T-helper 2 cell (primary cell): ENCODE results near the gene UBE3C.
A peak's percentile ranks its signal among the peaks of the same experiment; 100 is the strongest.

ENCODE experiments used
- DNase-seq, 5 experiments: peaks; one replicate each; pipeline versions ENCODE4 v3.0.0 to v3.0.0-alpha.2; 2012 to 2022

UBE3C gene

DNA sequence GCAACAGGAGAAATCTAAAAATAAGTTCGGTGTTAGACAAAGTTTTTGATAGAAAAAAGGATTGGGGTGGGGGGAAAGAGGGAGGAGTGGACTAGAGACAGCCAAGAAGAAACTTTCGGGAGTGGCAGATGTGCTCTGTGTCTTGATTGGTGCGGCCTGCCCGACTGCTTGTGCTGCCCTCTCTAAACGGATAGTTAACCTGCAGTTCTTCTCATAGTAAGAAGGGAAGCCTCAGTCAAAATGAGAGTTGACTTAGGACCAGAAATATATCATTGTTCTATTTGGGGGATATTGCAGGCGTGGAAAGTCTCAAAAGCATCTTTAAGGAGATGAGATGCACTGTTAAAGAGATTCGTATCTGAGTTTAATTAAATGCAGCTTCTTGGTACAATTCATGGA lies 39.3 kb downstream of the UBE3C start:
- DNase-seq = no peak

DNA sequence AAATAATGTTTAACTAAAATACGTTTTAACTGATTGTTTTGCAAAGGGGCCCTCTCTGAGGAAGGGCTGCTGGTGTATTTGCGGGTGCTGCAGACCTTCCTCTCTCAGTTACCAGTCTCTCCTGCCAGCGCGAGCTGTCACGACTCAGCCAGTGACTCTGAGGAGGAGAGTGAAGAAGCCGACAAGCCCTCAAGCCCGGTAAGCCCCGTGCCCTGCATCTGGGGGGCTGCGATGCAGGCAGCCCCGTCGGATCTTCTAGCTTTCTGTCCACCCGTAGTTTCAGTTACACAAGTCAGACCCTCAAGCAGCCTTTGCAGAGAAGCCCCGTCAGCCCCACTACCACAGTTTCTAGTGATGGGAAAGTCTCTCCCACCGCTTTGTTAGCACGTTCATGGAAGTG lies 45.1 kb downstream of the UBE3C start:
- no peak for DNase-seq

DNA sequence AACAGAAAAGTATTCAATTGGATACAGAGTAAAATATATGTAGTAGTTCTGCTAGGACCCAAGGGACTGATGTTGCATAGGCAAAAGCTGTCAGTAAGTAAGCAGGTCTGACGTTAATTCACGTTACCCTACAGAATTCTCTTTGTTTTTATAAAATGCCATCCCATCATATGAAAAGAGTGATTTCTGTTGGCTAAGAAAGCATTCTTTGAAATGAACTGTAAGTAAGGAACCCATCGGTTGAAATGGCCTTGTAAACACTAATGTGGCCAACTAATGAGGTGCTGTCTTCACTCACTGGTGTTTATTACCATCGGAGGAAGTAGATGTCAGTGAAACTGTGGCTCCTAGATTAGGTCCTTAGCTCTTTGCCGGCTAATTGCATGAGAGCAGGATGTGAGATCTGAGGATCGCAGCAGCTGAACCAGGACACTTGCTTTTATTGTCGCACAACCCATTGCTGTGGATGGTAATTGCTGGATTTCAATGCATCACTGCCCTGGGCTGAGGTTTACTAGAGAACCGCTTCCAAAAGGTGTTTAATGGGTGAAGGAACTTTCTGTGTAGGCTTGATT lies 49.5 kb downstream of the UBE3C start:
- DNase-seq = no peak

DNA sequence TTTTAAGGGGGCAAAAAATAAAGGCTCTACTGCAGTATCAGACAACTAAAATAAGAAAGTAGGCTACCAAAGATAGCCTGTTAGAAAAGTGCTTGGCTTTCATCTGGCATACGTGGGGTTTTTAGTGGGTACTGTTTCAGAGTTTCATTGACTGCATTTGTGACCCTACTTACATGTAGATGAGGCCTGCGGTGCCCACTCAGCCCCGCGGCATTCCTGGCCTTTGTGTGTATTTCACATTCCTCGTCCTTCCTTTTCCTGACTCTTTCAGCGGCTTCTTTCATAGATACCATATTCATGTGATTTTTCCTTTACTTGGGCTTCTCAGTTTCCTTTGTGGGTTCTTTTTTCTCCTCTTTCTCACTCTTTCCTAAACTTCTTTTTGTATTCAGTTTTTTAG lies 50.7 kb downstream of the UBE3C start:
- DNase-seq = no peak

DNA sequence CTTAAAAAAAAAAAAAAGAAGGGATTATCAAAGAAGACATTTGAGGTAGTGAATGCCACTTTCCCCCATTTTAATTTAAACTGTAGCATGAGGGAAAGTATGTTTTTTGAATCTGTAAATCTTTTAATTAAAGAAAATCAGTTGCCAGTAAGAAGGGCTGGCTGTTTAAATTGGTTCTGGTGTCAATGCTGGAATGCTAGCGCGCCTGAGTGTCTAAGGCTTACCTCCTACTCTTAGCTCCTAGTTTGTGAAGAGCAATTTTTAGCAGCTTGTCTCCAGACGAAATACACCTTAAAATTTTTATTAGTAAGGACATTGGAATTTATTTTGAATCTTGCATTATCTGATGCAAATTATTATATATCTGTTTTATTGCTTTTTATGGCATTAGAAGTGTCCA lies 54.1 kb downstream of the UBE3C start:
- no peak for DNase-seq

DNA sequence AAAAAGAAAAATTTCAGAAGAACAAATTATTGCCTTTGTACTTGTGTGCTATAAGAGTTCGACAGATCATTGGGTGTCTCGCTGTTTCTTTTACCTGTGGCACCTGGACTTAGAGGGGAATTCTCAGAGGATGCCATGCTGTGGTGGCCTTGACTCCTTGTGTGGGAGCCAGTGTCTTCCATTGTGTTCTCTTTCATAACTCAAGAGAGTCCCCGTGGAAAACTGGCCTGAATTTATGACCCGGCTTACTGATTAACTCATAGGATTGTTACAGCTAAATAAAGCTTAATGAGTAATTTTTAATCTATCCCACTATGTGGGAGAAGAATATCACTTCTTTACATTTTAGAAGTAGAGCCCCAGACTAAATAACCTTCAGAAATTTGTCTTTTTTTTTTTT lies 54.5 kb downstream of the UBE3C start:
- DNase-seq = no peak

DNA sequence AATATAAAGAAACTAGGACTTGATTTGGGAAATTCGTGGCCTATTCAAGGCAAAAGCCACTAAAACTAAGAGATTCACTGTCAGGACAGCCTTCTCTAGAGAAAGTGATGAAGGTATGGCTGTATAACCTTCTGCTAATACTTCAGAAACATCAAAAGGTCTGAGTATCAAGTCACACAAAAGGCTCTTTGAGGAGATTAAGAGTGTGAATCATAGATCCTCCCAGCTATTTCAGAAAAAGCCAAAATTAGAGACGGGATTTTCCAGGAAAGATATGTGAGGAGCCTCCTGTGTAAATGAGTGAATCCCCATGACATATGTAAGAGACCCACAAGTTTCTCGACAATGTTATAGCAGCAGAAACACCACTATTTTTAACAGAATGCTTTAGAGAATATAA lies 56.2 kb downstream of the UBE3C start:
- DNase-seq = no peak

DNA sequence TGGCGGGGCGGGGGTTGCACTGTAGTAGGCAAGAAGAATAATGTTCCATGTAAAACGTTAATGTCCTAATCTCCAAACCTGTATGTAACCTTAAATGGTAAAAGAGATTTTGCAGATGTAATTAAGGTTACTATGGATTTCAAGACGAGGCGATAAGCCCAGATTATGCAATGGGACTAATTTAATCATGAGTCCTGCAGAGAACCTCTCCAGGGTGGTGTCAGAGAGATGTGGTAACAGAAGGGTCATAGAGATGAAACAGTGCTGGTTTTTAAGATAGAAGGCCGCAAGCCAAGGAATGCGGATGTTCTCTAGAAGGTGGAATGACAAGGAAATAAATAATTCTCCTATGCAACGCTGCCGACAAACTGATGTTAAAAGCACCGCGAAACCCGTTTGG lies 57.1 kb downstream of the UBE3C start:
- DNase-seq = no peak

DNA sequence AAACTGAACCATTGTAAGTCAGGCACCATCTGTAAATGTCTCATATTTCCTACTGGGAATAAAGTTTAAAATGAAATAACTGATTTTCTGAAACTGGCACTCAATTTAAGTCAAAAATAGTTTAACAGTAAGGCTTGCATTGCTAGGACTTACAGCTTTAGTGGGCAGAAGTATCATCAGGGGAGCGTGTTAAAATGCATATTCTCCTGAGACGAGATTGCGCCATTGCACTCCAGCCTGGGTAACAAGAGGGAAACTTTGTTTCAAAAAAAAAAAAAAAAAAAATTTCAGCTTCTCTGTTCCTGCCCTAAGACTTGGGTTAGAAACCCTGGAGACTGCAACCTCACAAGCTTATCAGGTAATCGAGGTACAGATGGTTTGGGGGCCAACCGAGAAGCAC lies 65.4 kb downstream of the UBE3C start:
- DNase-seq = no peak

DNA sequence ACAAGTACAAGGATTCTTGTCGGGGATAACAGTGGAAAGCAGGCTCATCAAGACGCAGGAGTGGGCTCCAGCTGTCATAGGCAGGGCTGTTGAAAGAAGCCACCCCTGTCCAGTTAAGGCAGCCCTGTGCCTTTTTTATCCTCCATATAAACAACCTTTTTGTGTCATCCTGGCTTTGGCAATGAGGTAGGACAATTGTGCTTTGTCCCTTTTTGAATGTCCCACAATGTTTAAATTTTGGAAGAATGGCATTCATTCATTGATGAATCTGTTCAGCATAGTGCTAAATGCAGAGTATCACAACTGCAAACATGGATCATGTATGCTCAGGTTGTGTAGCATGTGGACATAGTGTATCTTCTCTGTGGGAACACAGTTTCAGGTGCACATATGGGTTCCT lies 66.7 kb downstream of the UBE3C start:
- DNase-seq = no peak

DNA sequence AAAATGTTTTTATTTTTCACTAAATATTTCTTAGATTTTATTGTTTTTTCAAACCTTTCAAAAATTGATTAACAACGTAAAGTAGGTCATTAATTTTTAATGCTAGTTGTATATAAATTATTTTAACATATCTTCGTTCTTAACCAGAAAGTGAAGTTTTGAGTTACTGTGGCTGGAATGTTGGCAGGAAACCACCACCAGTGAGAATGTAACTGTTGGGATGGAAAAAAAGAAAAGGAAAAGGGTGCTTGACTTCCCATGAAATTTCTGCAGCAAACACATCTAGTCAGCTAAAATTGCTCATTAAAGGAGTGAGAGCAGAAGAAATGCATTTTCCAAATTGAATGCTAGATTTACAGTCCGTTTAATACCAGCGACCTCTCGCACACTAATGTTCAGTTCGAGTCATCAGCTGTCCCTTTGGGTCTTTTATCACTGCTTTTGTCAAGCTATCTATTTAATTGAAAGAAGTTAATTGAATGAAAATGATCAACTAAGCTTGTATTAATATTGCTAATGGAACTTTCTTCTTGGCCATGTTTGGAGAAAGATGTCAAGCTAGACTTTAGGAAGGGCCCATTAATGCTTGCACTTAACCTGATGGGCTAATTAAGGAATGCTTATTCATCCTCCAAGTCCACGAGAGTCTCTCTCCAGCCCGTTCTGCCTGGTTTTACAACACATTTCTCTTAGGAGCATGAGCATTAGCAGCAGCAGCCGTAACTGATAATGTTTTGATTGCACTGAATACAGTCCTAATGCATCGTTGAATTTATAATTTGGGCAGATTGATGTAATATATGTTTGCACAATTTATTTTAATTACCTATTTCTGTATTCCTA lies 70.1 kb downstream of the UBE3C start:
- no peak for DNase-seq

DNA sequence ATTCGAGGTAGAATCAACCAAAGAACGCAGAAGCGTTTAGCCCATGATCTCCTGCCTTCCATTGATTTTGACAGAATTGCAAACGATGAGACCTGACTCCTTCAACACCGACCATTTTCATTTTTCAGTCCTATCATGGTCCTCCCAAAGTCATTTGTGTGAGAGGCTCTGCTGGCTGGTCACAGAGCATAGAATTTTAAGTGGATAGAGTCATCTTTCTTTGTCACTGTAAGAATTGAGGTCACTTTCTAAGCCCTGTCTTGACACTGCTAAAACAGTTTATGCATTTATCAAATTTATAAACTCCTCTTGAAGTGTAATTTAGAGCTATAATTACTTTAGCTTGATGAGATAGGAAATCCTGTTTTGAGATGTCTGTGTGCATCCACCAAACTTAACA lies 72.0 kb downstream of the UBE3C start:
- DNase-seq = no peak

DNA sequence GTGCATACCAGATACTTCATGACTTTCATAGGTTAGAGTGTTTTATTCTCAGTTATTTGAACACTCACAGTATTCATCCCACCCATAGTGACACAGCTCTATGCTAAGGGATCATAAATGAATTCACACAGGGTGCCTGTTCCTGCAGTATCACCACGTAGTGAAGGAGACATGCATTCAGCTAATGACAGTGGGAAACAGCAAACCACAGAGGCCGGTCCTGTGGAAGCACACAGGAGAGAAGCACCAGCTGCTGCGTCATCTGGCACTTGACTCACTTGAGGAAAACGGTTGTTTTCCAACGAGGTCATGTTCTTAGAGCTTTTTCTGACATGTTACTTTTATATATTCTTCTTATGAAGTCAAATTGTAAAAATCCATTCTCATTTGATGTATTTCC lies 73.0 kb downstream of the UBE3C start:
- DNase-seq = no peak

DNA sequence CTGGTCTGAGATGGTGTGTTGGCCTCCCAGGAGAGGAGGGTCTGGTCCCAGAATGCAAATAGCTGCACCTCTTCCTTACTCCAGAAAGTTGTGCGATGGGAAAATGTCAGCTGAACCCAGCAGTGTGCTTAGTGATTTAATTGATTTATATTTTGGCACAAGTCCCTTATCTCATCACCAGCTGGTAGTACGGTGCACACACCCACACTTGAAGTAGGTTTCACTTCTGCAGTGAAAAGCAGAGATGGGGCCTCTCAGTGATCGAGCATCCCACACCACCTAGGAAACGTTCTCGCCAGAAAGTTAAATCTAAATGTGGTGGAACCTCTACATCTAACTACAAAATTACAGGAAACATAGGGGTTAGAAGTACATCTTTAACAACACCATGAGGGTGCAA lies 80.4 kb downstream of the UBE3C start:
- peak in 1 of 5 experiments; percentile 73 for DNase-seq

DNA sequence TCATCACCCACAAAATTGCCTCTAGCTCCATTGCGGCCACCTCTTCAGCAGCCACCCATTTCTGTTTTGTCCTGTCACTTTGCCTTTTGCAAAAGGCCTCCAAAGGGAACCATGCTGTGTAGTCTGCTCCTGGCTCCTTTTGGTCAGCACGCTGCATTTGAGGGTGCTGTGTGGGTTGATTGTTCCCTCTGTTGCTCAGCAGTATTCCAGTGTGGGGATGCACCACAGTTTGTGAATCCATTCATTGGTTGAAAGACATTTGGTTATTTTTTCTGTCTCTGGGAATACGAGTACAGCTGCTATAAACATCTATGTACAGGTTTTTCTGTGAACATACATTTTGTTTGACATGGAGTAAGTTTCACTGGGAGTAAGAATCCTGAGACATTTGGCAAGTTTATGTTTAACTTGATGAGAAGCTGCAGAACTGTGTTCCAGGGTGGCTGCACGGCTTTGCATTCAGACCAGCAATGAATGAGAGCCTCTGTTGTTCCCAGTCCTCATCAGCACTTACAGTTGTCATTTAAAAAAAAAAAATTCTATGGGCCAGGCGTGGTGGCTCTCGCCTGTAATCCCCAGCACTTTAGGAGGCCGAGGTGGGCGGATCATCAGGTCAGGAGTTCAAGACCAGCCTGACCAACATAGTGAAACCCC lies 82.3 kb downstream of the UBE3C start:
- no peak for DNase-seq

DNA sequence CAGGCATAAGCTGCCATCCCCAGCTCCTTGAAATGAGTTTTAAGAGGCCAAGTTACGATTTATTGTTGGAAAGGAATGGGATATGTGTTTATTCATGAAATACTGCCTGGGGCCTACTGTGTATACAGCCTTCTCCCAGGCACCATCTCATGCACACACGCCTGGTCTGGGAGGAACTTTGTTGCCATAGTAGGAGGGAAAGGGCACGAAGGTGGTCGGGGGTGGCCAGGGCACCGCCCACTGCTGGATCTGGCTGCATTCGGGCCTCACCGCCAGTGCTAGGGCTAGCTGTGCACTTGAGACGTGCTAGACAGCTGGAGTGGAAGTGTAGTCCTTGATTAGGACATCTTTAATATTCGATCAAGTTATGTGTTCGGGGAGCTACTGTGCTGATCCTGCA lies 84.0 kb downstream of the UBE3C start:
- no peak for DNase-seq

DNA sequence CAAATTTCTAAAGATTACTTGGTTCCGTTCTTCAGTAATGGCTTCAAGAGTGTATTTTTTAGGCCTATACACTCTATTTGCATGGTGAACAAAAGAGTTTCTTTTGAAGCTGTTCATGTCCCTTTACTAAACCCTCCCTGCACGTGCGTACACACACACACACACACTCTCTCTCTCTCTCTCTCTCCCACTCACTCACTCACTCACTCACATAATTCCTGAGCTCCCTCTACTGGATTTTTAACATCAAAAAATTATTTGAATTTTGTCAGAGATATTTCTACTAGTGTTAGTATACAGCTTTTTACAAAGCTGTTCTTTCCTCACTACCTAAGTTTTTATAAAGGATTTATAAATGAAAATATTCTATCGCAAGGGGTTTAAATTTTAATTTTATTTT lies 85.9 kb downstream of the UBE3C start:
- no peak for DNase-seq

DNA sequence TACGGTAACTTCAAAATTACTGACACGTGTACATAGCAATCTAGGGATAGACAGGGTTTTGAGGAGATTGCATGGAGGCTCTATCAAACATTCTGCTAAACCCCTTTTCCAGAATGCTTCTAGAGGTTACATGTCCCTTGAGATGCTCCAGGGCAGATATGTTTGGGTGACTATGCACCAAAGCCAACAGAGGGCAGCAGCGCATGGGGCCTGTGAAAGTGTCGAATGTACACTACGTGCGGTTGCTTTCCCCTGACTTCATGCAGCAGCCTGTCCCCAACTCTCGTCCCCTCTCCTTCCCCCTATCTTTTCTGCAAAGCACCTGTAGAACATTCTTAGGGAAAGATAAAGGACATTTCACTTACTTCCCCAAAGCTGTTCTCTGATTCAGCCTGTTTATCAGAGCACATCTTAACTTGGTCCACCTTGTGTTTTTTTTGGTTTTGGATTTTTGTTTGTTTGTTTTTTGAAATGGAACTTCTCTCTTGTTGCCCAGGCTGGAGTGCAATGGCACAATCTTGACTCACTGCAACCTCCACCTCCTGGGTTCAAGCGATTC lies 90.2 kb downstream of the UBE3C start:
- peak in 1 of 5 experiments; percentile 54 for DNase-seq

DNA sequence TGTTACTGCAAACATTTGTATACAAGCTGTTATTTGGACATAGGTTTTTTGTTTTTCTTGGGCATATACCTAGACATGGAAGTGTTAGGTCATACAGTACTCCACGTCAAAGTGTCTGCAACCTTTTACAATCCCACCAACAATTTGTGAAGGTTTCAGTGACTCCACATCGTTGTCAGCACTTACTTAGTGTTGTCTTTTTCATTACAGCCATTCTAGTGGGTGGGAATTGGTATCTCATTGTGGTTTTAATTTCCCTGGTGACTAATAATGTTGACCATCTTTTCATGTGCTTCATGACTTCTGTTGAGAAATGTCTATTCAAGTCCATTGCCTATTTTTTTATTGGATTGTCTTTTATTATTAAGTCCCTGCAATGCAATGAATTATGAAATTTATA lies 95.0 kb downstream of the UBE3C start:
- no peak for DNase-seq

DNA sequence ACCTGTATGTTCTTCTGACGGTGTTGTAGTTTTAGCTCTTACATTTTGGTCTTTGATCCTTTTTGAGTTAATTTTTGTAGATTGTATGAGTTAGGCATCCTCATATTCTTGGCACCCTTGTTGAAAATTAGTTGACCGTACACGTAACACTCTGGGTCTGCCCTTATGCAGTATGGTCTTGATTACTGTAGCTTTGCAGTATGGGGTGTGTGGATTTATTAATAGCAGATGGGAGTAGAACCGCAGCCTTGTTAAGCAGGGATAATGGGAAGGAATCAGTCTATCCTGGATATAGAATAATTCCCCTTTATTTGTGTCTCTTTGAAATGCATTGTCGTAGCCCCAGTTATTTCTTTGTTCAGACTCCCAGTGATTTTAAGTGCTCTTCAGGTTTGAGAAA lies 95.5 kb downstream of the UBE3C start:
- no peak for DNase-seq

DNA sequence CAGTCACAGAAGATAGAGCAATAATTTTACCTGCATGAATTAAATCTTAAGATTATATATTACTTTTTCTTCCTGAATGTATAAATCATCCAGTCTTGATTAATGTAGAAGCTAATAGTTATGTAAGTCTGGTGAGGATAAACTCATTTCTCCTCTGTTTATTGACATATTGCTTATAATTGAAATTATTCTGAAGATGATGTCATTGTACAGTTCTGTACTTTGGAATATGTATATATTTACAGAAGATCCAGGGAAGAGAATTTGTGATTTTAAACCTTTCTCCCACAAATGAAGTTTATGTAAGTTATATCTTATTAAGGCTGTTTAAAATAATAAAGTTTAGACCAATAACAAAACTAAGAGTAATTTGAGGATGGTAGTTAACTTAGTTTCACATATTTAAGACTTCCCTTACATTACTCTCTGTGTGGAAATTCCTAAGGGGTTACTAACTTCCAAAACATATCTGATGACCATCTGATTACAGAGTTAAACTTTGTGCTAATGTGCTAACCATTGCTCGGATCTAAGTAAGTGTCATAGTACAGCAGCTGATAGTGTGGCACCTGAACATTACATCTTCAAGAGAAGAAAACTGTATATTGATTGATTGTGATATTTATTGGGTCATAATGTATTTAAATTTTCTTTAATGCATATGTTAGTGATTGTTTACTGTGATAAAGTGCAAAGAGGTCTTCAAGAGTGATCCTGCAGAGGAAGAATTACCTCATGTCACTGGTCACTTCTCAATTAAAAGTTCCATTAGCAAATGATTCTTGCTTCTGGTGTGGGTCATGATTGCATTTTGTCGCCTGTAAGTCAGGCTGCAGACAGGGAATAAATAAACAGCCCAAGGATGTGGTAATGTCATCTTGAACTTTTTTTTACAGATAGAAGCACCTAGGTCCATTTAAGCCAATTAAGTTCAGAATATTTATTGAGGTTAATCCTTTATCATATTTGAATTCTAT lies 96.9 kb downstream of the UBE3C start:
- no peak for DNase-seq

DNA sequence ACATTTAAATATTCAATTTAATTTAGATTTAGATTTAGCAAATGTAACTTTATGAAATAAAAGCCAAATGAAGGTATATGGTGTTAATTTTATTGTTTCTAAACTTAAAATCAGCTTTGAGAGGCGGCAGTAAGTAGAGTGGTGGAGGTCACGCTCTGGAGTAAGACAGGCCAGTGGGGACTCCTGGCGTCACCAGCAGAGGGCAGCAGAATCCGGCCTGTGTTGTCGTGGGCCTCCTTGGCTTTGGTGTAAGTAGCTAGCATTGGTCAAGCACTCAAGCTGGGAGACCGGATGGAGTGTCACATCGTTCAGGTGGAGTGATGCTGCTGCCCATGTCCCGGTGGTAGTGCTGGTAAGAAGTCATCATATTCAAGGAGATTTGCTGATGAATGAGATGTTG lies 99.4 kb downstream of the UBE3C start:
- DNase-seq = no peak
